D341Med (cell line): ENCODE measurements around the gene STX12.
"Not testable (repeated sequence)": the region's sequence is repeated elsewhere in the genome, so short reads cannot be mapped to it uniquely, and the experiment has no call there.

Experiments
- DNase-seq: peaks from one replicate; pipeline ENCODE4 v3.0.0; 2012; ENCODE audit warnings: low spot score

The STX12 gene

GRCh38 chr1:27830621-27831440 lies 57.8 kb downstream of the STX12 start, which contains the start of gene PPP1R8:
Gene PPP1R8 (plus strand): TSS chr1:27830782. CDS start chr1:27830836, 54 bp downstream.
- DNase-seq = peak; percentile 93

- no peak for DNase-seq
Measured at GRCh38 chr1:27831568-27832410, 58.8 kb downstream of the STX12 start.

GRCh38 chr1:27832762-27833161 lies 59.7 kb downstream of the STX12 start:
- DNase-seq = no peak

GRCh38 chr1:27833470-27833869 lies 60.5 kb downstream of the STX12 start:
- no peak for DNase-seq

DNA sequence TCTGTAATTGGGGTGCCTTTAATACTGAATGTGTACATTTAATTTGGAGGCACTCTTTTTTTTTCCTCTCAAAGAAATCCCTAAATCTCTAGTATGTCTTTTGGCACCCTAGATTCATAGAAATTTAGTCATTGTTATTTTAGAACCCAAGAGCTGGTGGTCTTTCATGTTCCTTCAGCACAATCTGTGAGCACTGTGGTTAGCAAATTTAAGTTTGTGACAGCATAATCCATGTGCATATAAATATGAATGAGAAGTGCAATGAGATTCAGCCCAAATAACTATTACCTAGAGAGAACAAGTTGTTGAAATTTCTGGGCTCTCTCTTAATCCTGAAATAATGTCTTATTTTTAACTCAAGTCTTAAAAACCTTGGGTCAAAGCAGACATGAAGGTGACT lies 62.0 kb downstream of the STX12 start:
- no peak for DNase-seq

- DNase-seq = no peak
Measured at GRCh38 chr1:27835501-27835900, 62.5 kb downstream of the STX12 start.

DNA sequence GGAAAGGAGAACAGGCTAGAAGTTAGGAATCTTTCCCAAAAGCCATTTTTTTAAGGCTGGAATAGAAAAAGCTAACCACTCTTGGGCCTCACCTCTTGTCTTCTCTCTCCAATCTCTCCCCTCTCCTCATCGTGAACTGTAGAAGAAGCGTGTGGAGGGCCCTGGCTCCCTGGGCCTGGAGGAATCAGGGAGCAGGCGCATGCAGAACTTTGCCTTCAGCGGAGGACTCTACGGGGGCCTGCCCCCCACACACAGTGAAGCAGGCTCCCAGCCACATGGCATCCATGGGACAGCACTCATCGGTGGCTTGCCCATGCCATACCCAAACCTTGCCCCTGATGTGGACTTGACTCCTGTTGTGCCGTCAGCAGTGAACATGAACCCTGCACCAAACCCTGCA lies 76.9 kb downstream of the STX12 start:
- no peak for DNase-seq

- no peak for DNase-seq
Measured at GRCh38 chr1:27855085-27855484, 82.1 kb downstream of the STX12 start.

- no peak for DNase-seq
Measured at GRCh38 chr1:27856561-27857343, 83.7 kb downstream of the STX12 start.

DNA sequence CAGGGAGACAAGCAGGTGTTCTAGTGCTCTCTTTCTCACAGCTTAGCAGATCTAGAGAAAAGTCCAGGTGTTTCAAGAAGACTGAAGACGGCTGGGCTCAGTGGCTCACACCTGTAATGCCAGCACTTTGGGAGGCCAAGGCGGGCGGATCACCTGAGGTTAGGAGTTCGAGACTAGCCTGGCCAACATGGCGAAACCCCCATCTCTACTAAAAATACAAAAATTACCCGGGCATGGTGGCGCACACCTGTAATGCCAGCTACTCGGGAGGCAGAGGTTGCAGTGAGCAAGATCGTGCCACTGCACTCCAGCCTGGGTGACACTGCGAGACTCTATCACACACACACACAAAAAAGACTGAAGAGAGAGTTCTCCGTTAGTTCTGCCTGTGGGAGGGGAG lies 84.5 kb downstream of the STX12 start:
- DNase-seq = not testable (repeated sequence)

DNA sequence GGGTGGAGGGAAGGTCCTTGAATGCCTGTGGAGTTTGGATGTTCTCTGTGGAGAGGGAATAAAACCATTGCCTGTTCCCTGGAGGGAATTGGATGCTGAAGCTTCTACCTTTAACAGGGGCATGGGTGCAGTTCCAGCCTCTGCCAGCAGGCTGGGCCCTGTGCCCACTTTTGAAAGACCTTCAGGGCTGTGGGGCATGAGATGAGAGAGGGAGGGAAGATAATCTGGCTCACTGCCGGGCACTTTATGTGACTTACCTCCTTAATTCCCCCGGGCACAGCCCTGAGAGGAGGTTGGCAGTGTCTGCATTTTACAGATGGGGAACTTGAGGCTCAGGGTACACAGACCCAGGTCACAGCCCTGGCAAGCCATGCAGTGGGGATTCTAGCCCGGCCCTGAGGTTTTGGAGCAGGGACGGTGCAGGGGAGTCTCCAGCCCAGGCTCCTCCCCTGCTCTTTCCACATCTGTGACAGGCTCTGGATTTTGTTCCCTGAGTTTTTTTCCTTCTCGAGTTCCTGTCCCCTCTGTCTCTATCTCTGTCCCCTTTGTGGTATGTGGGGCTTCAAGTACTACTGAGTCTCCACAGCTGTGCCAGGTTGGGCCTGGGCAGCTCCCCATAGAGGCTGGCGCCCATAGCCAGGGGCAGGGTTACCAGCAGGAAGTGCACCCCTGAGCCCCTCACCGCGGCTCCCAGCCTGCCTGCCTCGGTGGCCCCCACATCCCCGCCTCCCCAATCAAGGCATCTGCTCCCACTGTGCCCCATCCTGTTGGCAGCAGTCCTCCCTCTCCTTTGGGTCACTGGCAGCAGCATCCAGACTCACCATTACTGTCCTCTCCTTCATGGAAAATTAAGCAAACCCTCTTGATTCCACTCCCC lies 85.3 kb downstream of the STX12 start:
- DNase-seq = peak; percentile 83

GRCh38 chr1:27858949-27859576 lies 86.0 kb downstream of the STX12 start:
- no peak for DNase-seq

- no peak for DNase-seq
Measured at GRCh38 chr1:27861436-27861835, 88.4 kb downstream of the STX12 start.

DNA sequence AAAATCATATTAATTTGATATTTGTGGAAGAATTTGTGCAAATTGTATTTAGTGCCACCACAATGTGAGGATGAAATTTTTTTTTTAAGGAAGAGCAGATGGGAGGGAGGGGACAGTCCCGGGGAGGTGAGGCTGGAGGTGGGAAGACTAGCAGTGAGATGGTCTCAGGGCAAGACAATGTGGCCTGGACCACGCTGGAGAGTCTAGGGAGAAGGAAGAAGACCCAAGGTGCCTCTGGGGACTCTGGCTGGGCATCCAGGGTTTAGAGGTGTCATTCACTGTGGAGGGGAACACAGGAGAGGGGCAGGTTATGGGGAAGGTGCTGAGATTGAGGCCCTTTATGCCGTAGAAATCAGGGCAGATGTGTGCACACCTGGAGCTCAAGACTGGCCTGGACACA lies 89.0 kb downstream of the STX12 start:
- no peak for DNase-seq

DNA sequence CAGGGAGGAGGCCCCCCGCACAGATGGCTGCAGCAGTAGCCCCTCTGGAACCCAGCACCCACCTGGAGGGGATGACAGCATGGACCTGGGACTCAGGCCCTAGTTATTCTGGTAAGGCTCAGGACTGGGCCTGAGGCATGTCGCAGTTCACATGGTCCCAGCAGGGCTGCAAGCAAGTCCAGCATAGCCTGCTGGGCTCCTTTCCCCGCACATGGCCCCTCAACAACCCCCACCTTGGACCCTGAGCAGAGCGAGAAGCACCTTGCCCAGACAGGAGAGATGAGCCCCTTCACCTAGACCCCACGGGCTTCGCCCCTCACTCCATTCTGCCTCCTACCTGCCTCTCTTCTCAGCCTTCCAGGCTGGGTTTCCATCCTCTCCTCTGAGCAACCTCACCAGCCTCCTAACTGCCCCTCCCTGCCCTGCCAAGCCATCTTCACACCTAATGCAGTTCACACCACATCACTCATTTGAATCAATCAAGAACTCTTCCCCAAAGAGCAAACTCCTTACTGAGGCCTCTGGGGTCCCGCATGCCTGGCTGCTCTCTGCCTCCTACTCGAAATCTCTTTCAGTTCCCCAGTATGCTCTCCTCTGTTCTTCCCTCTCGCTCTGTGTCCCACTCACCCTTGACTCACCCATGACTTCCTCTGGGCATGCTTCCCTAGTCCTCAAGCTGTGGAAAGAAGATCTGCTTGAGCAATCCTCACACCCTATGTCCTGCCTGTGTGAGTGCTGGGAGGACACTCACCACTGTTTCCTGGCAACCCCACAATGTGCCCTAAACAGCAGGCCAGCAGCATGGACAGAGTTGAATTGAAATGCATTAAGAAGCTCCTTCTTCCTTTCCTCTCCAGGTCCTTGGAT lies 89.9 kb downstream of the STX12 start:
- DNase-seq = no peak

DNA sequence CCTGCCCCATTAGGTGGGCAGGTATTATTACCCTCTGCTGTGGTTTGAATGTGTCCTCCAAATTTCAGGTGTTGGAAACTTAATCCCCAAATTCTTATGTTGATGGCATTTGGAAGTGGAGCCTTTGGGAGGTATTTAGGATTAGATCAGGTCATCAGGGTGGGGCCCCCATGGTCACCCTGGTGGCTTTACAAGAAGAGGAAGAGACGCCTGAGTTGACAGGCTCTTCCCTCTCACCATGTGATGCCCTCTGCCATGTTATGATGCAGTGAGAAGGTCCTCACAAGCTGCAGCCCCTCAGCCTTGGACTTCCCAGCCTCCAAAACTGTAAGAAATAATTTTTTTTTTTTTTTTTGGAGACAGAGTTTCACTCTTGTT lies 90.5 kb downstream of the STX12 start:
- DNase-seq = no peak

DNA sequence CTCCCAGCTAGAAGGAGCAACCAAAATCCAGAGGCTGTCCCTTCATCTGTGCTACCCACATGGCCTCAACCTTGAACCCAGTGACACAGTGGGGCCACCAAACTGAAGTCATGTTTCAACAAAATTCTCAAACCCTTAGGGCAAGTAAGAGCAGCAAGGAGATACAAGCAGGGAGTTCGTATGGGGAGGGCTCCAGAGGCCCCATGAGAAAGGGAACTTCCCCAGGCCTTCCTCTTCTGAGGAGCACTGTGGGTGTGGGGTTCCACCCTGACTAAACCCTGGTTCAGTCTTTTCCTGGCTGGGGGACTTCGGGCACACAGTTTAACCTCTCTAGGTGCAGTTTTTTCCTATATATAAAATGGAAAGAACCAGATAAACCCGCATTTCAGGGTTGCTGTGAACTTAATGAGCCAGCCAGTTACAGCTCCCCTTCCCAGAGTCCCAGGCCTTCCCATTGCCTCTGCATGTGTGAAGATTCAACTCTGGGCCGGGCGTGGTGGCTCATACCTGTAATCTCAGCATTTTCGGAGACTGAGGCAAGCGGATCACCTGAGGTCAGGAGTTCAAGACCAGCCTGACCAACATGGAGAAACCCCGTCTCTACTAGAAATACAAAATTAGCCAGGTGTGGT lies 91.4 kb downstream of the STX12 start:
- no peak for DNase-seq

DNA sequence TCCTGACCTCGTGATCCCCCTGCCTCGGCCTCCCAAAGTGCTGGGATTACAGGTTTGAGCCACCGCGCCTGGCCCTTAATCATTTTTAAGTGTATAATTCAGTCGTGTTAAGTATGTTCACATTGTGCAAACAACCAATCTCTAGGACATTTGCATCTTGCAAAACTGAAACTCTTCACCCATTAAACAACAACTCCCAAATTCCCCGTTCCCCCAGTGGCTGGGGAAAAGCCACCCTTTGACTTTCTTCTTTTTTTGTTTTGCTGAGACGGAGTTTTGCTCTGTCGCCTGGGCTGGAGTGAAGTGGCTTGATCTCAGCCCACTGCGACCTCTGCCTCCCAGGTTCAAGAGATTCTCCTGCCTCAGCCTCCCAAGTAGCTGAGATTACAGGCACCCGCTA lies 92.8 kb downstream of the STX12 start:
- DNase-seq = no peak

DNA sequence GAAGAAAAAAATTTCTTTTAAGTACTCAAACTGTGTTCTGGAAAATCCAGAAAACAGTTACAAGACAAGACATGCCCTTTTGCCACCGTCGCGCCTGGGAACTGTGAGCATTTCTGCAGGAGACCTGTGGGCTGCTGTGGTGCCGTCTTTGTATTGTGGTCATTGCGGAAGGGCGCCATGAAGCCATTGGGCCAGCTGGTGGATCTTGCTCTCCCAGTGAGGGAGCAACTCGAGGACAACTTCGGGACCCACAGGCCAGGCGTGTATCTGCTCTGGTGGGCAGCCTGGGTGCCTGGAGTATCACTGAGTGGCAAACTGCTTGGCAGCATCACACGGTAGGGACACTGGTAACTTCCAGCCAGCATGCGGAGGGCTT lies 95.5 kb downstream of the STX12 start:
- no peak for DNase-seq
